Astrocyte of the cerebellum (primary cell): Measurements from ENCODE around the gene ACAD8.

Experiments
- DNase-seq: peaks from one replicate; pipeline ENCODE4 v3.0.0-alpha.2; 2011; ENCODE audit warnings: low read depth
- H3K4me3 ChIP-seq: 2 replicates; pipeline ENCODE4 v1.5.1; 2011; ENCODE audit warnings: mild to moderate bottlenecking, low read depth, low read length, moderate library complexity
- CTCF ChIP-seq: IDR thresholded peaks from 2 replicates; pipeline ENCODE4 v1.5.1; 2012; ENCODE audit warnings: low read length, low read depth, moderate library complexity, mild to moderate bottlenecking; ENCODE audit errors: missing control alignments
- in situ Hi-C: cut with HindIII; loops from 2 replicates; pipeline ENCODE4 v1.10.0; 2017; ENCODE audit warnings: low sequenced_read_pairs

Gene ACAD8

DNA sequence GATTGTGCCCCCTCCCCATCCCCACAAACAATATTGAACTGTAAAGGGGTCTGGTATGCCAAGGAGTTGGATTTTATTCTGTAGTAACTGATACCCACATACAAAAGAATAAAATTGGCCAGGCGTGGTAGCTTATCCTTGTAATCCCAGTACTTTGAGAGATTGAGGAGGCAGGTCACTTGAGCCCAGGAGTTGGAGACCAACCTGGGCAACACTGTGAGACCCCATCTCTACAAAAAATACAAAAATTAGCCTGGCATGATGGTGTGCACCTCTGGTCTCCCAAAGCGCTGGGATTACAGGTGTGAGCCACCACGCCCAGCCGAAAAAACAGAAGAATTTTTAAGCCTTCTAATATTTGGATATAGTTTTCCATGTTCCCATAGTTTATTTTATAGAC is 18.6 kb downstream of the ACAD8 start:
- TF ChIP-seq CTCF, result no peak
- no peak overlapping the region for H3K4me3 ChIP-seq
- DNase-seq, result no peak
- in situ Hi-C loops, result no loop called here

- DNase-seq, result no peak
- in situ Hi-C loops, result no loop called here
- no peak overlapping the region for H3K4me3 ChIP-seq
- TF ChIP-seq CTCF, result no peak
Measured at GRCh38 chr11:134272381-134273316, 19.3 kb downstream of the ACAD8 start.

DNA sequence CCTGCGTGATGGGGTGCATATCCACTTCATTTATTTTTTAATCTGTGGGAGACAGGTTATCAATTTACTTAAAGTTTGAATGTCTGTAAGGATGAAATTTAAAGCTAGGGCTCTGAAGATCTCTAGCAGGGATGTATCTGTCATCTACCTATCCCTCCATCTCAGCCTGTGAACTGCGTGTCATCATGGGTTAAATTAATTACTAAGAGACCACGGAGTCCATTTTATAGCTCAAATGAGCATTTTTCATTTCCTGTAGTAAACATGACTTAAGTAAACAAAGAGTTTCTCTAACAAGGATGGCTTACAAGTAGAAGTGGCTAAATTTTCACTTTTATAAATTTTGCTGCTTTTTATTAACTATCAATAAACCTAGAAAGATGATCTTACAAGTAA is 19.9 kb downstream of the ACAD8 start:
- no peak for DNase-seq
- in situ Hi-C loops, result no loop called here
- H3K4me3 ChIP-seq, result no peak overlapping the region
- no peak for TF ChIP-seq CTCF

DNA sequence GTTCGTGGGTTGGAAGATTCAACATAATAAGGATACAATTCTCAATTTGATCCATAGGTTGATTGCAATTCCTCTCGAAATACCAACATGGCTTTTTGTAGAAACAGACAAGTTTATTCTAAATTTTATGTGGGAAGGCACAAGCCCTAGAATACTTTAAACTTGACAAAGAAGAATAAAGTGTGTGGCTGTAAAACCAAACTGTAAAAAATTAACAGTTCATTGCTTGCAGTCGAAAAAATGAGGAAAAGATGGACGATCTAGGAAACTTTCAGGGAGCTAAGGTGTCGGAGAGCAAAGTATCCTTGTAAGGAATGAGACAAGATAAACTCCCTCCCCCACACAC is 21.8 kb downstream of the ACAD8 start:
- H3K4me3 ChIP-seq, result no peak overlapping the region
- in situ Hi-C loops, result no loop called here
- TF ChIP-seq CTCF, result no peak
- DNase-seq, result no peak

GRCh38 chr11:134275534-134276395 is 22.4 kb downstream of the ACAD8 start, which contains the start of gene GLB1L3:
GLB1L3 (plus strand) TSS chr11:134276379; CDS start chr11:134276741, 362 bp downstream.
- TF ChIP-seq CTCF, result peak; percentile 44
- peak within 1 kb of the TSS; percentile 32 for H3K4me3 ChIP-seq

GRCh38 chr11:134276396-134277182 is 23.2 kb downstream of the ACAD8 start:
- no peak for DNase-seq
- in situ Hi-C loops, result no loop called here
- H3K4me3 ChIP-seq, result peak overlapping the region; percentile 32
- no peak for TF ChIP-seq CTCF

More at GRCh38 chr11:134275534-134276395, 22.4 kb downstream of the ACAD8 start, which contains the start of gene GLB1L3:
- in situ Hi-C loops, result no loop called here
- no peak for DNase-seq
